Chondrocyte (in vitro differentiated cells): ENCODE measurements around the gene PLAC1. TPM values are rescaled to one million over a fixed set of nuclear protein-coding genes. Genes with fewer than 3 reads are reported as not detected.

Experiments used
- DNase-seq: peaks from one replicate; pipeline ENCODE4 v3.0.0; 2021; ENCODE audit warnings: mixed read lengths, low spot score
- H3K27ac Mint-ChIP-seq: one replicate; pipeline ENCODE4 v1.8.0; 2021; ENCODE audit warnings: mild to moderate bottlenecking, moderate library complexity, mixed read lengths; ENCODE audit not compliant: unreplicated experiment
- H3K27me3 Mint-ChIP-seq: 2 replicates; pipeline ENCODE4 v1.8.0; 2021; ENCODE audit warnings: low read depth, mixed read lengths
- H3K36me3 Mint-ChIP-seq: 2 replicates; pipeline ENCODE4 v1.8.0; 2021; ENCODE audit warnings: low read depth, mixed read lengths
- H3K4me1 Mint-ChIP-seq: 2 replicates; pipeline ENCODE4 v1.8.0; 2021; ENCODE audit warnings: low read depth, mild to moderate bottlenecking, mixed read lengths
- H3K4me3 Mint-ChIP-seq: one replicate; pipeline ENCODE4 v1.8.0; 2021; ENCODE audit warnings: mild to moderate bottlenecking, moderate library complexity, mixed read lengths; ENCODE audit not compliant: unreplicated experiment
- H3K9me3 Mint-ChIP-seq: 2 replicates; pipeline ENCODE4 v1.8.0; 2021; ENCODE audit warnings: low read depth, mixed read lengths
- total RNA-seq: library from RNA; stranded (reverse); gene quantifications from 3 replicates; pipeline ENCODE4 v1.2.1, GENCODE V29; 2021
- TF ChIP-seq, protein P1 (sequence below): fragments of 200-600 bp; sonication (generic); IDR thresholded peaks from 2 replicates; pipeline ENCODE4 v1.5.0; 2021; ENCODE audit warnings: antibody characterized with exemption, mild to moderate bottlenecking, moderate library complexity

Gene PLAC1
- total RNA-seq, 1 donor from 2014 or later = not detected

DNA sequence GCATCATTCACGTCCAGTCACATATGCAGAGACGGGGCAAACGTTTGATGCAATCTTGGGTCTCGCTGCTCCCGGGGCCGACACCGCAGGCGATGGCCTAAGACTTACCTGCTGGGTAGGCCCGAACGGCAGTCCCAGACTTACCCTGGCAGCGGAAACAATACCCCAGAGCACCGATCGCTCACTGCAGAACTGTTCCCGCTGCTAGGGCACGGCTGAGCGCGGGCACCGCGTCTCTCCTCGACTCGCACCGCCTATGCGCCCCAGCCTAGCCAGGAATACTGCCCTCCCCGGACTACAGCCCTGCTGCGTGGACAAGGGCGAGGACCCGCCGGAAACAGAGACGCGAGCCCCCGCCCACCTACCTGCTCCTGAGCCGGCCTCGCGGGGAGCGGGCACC lies 112.1 kb downstream of the PLAC1 start:
- peaks cover 29% of the 10 kb centered on the region for H3K4me1 Mint-ChIP-seq
- H3K9me3 Mint-ChIP-seq = no peaks in the 10 kb centered on the region

DNA sequence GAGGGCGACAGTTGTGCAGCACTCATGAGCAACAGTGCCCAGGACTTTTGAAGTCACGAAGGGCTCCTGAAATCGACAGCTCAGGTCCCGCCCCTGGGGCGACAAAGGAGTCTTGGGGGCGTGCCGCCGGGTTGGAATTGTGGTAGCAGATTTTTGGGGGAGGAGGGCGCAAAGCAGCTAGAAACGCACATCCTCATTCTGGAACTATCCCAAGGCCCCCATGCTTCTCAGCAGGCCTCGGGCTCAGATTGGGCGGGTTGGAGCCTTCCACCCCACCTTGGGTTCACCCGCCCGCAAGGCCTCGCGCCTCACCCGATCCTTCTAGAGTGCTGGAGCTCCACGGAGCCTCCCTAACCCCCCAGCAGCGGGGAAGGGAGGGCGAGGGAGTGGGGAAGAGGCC lies 112.8 kb downstream of the PLAC1 start:
- Mint-ChIP-seq H3K4me3 (no peak overlapping the region), H3K9me3 (no peaks in the 10 kb centered on the region), H3K27ac (no peak overlapping the region), H3K36me3 (no peaks in the 10 kb centered on the region), H3K27me3 (no peaks in the 10 kb centered on the region), H3K4me1 (peaks cover 26% of the 10 kb centered on the region)
- DNase-seq = no peak
- TF ChIP-seq, protein P1, sequence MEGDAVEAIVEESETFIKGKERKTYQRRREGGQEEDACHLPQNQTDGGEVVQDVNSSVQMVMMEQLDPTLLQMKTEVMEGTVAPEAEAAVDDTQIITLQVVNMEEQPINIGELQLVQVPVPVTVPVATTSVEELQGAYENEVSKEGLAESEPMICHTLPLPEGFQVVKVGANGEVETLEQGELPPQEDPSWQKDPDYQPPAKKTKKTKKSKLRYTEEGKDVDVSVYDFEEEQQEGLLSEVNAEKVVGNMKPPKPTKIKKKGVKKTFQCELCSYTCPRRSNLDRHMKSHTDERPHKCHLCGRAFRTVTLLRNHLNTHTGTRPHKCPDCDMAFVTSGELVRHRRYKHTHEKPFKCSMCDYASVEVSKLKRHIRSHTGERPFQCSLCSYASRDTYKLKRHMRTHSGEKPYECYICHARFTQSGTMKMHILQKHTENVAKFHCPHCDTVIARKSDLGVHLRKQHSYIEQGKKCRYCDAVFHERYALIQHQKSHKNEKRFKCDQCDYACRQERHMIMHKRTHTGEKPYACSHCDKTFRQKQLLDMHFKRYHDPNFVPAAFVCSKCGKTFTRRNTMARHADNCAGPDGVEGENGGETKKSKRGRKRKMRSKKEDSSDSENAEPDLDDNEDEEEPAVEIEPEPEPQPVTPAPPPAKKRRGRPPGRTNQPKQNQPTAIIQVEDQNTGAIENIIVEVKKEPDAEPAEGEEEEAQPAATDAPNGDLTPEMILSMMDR = no peak

More for the DNA sequence above, 112.1 kb downstream of the PLAC1 start:
- no peak overlapping the region for H3K4me3 Mint-ChIP-seq
- H3K36me3 Mint-ChIP-seq = no peaks in the 10 kb centered on the region
- no peaks in the 10 kb centered on the region for H3K27me3 Mint-ChIP-seq
- DNase-seq = no peak
- H3K27ac Mint-ChIP-seq = no peak overlapping the region
- TF ChIP-seq, protein P1 = no peak

DNA sequence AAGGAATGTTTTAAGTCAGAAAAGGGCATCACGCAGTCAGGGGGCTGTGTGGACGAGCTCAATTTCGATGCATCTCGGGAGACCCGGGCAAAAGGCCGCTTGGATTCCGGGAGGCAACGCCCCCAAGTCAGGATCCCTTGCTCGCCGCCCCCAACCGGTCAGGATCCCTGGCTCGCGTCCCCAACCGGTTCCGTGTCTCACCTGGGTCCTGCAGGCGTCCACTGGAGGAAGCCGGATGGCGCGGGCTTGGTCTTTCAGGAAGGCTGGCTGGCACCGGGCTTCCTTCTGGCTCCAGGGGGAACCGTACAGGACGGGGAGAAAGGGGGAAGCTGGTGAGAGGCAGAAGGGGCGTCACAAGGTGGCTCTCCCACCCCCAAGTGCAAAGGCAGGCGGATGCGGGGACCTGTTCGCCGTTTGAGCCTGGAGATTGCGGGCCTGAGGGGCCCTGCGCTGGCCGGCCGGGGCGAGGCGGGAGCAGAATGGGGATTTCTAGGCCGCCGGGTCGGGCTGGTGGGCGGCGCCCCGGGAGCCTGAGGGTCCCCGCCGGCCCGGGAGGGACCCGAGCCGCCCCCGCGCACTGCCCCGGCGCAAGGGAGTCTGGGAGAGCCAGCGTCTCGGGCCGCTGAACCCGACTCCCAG lies 113.6 kb downstream of the PLAC1 start:
- Mint-ChIP-seq H3K4me1 (peaks cover 18% of the 10 kb centered on the region), H3K27me3 (no peaks in the 10 kb centered on the region), H3K9me3 (no peaks in the 10 kb centered on the region), H3K36me3 (no peaks in the 10 kb centered on the region), H3K27ac (no peak overlapping the region), H3K4me3 (no peak overlapping the region)
- no peak for DNase-seq
- TF ChIP-seq, protein P1 = no peak

DNA sequence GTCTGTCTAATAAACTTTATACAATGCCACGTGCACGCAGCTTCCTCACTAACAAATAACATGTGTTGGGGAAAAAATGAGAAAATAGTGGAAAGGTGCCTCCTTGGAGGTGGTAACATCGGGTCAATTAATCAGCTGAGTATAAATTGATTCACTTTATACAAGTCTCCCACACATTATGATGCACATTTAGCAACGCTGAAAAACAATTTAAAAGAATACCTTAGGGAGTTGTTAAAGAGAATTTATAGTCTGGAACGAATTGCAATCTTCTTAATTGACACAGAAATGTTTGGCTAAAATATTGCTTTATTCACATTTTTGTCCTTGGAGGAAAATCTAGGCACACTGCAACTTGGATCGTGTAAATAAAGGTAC lies 114.1 kb downstream of the PLAC1 start:
- H3K4me3 Mint-ChIP-seq = no peak overlapping the region

DNA sequence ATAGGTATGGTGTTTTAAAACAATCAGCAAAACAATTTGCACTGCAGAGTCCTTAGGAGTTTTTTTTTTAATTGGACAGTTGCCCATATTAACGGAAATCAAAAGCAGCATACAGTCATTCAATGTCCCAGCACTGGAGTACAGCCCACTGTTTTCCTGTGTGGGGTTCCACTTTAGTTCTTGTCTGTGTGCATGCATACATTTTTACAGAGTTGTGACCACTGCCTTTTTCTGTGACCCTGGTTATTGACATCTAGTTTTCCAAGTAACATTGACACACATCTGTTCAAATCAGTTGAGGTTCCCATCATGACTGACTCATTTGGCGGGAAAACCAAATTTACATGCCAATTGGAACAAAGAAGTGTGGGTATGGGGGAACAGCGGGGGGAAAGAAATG lies 115.0 kb downstream of the PLAC1 start:
- Mint-ChIP-seq H3K36me3 (no peaks in the 10 kb centered on the region), H3K4me1 (peaks cover 18% of the 10 kb centered on the region), H3K27ac (no peak overlapping the region), H3K4me3 (no peak overlapping the region), H3K27me3 (no peaks in the 10 kb centered on the region), H3K9me3 (no peaks in the 10 kb centered on the region)
- TF ChIP-seq, protein P1 = no peak
- DNase-seq = no peak

More for the DNA sequence above, 114.1 kb downstream of the PLAC1 start:
- H3K36me3 Mint-ChIP-seq = no peaks in the 10 kb centered on the region
- no peak for DNase-seq
- H3K27me3 Mint-ChIP-seq = no peaks in the 10 kb centered on the region
- TF ChIP-seq, protein P1 = no peak
- peaks cover 18% of the 10 kb centered on the region for H3K4me1 Mint-ChIP-seq
- no peaks in the 10 kb centered on the region for H3K9me3 Mint-ChIP-seq
- H3K27ac Mint-ChIP-seq = no peak overlapping the region
